GF-D8 (cell line): Measurements from ENCODE around the gene CLTCL1.
"Not testable (repeated sequence)": the region's sequence is repeated elsewhere in the genome, so short reads cannot be mapped to it uniquely, and the experiment has no call there.

Experiments used
- DNase-seq: peaks from one replicate; lab custom pipeline; 2025; lab: John Stamatoyannopoulos, UW

The CLTCL1 gene

DNA sequence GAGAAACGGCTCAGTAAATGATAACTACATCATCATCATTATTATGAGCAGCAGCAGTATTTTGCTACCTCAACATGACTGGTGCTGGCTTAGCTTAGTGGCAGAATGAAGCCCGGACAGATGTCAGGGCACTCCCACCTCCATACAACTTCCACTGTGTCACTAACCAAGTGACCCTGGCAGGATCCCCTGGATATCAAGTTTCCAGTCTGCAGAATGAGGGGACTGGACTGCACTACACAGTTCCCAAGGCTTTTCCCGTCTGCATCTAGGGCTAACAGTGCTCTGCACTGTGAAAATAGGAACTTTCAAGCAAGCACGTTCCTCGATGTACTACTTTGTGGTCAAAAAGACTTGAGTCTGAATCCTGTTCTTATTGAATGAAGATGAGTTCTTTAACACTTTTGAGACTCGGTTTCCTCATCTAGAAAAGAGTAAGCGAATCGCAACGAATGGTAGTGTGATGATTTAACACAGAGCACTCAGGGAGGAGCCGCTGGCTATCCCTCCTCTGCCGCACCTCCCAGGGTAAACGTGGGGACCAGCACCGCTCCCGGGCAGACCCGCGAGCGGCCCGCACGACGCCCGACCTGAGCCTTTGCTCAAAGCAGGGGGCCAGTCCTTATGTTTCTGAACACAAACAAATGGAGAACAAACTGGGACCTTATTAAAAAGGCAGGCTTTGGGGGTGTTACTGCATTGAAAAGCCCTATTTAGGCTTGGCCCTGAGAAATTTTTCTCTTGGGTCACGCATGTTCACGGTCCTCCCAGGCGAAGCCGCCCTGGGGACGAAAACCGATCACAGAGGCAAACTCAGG, 910 bp downstream of the CLTCL1 start:
- DNase-seq, result no peak

DNA sequence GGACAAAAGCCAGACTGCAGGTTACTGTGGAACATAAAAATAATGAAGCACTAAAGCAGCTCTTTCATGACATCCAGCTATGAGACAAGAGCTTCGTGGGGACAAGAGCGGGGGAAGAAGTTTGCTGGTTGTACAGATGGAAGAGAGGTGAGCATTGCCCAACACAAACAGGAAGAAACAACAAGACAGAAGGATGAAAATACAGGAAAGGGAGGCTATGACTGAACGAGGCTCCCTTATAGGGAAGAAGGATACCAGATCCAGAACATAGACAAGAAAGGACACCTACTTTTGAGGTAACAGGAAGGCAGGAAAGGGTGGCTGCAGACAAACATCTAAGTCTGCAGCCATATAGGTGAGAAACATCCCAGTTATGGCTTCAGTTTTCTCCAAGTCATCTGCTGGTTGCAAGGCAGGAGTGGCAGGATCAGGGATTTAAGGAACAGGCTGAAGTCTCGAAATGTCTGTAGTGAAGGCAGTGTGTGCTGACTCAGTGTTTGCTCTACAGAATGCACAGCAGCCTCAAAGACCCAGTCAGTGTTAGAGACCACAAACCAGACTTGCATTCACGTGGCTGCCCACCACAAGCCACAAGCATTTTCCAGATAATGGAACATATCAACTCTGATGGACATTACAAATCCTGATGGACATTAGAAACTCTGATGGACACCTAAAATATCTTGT, 1.9 kb downstream of the CLTCL1 start:
- no peak for DNase-seq

DNA sequence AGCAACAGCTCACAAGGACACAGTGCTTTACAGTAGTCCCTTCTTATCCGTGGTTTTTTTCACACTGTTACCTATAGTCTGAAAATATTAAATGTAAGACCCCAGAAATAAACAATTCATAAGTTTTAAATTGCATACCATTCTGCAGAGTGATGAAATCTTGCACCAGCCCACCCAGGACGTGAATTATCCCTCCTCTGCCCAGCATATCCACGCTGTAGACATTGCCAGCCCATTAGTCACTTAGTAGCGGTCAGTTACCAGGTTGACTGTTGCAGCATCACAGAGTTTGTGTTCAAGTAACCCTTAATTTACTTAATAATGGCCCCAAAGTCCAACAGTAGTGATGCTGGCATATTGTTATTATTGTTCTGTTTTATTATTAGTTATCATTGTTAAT, 3.6 kb downstream of the CLTCL1 start:
- DNase-seq, result no peak

DNA sequence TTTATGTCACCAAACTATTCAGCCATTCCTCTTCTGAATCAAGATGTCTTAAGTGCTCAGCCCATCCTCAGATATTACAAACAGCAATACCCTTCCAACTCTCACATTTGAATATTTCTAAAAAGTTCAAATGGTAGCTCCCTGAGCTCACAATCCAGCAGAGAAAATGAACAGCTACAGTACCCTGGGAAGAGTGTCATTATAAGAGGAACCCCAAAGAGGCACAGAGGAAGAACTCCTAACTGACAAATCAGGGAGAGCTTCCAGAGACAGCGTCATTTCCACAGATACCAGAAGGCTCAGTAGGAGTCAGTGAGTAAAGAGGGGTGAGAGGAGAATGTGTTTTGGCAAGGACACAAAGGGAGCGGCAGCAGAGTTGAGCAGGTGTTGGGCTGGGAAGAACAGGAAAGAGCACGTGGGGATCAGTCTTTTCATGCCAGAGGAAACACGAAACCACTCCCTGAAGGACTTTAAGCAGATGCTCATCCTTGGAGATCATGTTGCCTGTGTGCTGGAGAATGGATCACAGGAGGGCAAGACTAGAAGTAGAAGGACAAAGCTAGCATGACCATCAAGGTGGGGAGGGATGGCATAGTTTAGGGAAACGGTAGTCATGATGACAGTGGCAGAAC, 4.3 kb downstream of the CLTCL1 start:
- DNase-seq, result no peak

DNA sequence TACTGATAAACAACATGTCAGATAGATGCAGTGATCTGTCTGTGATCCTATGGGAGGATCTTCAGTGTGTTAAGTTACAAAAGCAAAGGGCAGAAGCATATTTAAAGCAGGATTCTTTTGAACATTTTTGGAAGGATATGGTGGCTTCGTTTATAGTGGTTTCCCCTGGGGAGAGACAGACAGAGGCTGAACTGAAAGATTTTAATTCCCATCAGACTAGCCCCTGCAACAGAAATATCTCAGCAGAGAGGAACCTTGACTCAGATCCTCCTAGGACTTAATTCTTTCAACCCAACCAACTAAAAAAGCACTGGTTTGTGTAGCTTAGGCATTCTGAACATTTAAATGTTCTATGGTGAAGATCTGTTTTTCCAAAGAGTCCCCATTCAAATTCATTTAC, 5.7 kb downstream of the CLTCL1 start:
- DNase-seq, result no peak

DNA sequence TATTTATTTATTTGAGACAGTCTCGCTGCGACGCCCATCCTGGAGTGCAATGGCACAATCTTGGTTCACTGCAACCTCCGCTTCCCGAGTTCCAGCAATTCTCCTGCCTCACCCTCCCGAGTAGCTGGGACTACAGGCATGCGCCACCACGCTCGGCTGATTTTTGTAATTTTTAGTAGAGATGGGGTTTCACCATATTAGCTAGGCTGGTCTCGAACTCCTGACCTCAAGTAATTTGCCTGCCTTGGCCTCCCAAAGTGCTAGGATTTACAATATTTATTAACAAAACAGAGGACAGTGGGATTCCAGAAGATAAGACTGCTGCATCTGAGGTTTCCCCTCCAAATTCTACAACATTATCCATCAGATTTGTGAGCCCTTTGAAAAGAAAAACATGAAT, 12.4 kb downstream of the CLTCL1 start:
- not testable (repeated sequence) for DNase-seq

DNA sequence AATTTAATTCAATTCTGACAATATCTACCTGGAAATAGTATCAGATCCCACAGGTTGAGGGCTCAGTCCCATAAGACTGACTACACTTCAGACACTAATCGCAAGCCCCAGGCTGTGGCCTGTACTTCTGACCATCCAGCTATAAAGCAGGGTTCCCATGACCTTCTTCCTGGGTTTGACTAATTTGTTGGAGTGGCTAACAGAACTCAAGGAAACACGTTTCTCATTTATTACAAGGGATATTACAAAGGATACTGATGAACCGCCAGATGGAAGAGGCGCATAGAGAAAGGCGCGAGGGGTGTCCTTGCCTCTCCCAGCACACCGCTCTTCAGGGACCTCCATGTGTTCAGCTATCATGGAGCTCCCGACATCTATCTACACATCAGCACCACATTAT, 13.7 kb downstream of the CLTCL1 start:
- no peak for DNase-seq

DNA sequence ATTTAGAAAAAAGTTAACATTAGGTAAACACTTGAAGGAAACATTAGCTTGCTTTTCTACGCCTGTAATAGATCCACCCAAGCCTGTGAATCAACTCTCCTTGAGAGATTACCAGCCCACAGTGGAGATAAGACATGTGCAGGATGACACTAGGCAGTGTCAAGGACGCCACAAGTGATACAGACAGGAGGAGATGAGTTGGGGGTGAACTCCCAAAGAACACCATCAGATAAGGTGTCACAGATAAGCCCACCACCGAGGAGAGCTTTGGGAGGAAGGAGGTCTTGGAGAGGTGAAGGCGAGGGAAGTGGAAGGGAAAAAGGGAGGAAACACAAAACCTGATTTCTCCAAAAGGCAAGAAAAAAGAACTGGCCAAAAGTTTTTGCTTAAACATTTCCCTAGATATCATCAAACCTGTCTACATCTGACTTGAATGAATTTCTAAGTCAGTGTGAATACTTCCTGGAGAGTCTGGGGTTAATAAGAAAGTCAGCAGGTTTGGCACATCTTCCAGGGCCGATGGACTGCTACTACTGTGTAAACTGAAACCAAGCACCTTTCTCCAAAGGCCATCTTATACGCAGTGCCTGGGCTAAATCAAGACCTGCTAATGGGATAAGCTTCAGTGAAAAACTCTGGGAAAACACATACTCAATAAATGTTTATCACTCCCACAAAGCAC, 15.5 kb downstream of the CLTCL1 start:
- no peak for DNase-seq

DNA sequence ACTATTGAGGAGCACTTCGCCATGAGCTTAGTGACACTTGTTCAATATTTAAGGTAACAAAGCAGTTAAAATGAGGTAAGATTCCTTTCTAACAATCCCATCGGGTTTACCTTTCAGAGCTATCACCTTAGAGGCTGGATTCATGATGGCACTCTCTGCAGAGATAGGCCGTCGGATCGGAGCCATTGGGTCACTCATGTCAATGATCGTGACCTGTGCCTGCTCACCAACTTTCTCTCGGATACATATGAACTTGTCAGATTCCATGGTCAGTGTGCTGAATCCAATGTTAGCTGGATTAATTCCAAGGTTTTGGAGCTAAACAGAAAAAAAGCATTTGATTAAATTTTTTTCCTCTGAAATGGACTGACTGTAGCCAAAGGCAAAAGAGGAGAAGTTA, 16.0 kb downstream of the CLTCL1 start:
- no peak for DNase-seq

DNA sequence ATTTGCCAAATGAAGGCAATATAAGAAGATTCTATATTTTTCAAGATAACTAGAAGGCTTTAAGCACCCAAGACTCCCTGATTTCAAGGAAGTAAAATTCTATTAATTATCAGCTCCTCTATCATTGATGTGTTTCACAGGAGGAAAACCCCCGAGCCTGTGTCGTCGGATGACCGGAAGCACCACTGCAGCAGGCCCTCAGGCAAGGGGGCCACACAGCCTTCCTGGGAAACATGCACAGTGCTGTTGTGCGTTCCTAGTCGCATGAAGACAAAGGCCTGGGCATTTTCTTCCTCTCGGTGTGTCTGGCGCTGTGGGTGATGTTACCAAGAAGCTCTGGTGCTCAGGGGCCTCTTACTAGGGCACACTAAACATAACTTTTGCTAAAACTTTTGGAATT, 16.4 kb downstream of the CLTCL1 start:
- DNase-seq, result no peak

DNA sequence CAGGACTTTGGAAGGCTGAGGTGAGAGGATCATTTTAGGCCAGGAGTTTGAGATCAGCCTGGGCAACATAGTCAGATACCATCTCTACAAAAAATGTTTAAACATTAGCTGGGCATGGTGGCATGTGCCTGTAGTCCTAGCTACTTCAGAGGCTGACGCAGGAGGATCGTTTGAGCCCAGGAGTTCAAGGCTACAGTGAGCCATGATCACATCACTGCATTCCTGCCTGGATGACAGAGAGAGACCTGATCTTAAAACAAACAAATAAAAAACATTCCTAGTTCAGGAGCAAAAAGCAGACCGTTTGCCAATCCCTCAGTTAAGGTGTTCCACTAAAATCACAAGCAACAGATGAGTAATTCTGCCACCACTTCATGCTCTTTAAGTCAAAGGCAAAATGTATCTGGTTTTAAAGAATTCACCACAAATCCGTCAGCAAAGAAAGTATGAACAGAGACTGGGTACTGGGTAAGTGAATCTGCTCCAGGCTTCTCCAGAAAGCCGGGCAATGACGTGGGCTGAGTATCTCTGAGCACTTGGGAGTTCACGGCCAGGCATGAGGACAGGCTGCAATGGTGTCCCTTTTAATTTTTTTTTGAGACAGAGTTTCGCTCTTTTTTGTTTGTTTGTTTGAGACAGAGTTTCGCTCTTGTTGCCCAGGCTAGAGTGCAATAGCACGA, 19.5 kb downstream of the CLTCL1 start:
- DNase-seq, result no peak

DNA sequence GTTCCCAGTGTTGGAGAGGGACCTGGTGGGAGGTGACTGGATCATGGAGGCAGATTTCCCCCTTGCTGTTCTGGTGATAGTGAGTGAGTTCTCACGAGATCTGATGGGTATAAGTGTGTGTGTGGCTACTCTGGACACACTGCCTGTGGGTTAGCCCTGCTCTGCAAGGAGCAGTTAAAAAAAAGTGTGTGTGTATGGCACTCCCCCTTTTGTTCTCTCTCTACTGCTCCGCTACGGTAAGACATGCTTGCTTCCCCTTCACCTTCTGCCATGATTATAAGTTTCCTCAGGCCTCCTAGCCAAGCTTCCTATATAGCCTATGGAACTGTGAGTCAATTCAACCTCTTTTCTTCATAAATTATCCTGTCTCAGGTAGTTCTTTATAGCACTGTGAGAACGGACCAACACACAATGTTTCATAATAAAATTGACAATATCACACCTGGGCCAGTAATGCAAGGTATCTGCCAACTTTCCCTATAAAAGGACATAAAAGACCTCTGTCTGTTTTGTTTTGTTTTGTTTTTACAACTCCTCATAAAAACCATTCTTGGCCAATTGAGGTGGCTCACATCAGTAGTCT, 20.2 kb downstream of the CLTCL1 start:
- no peak for DNase-seq

DNA sequence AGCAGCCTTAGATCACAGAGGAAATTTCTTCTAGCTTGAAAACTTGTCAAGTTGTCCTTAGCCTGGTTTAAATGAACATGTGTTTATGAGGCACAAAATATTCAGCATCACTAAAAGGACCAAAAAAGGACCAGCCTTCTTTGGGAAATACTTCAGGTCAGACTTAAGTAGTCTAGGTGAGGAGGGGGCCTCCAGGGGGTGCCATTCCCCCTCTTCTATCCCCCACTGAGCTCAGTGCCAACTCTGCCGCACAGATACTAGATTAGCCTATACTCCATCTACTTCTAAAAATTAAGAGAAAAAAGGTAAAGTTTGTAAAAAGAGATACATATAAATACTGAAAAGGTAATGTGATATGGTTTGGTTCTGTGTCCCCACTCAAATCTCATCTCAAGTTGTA, 20.6 kb downstream of the CLTCL1 start:
- DNase-seq, result no peak

DNA sequence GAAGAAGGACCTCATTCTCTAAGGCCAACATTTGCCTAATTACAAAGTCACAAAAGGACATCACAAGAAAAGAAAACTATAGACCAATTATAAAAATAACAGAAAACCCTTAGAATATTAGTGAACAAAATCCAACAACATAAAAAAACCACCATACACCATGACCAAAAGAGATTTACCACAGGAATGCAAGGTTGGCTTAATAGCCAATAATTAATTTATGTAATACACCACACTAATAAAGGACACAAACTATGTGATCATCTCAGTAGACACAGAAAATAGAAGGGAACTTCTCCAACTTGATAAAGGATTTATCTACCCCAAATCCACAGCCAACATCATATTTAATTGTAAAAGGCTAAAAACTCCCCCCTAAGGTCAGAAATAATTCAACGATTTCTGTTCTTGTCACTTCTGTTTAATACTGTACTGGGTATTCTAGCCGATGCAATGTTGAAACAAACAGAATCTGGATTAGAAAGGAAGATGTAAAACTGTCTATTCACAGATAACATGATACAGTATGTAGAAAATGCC, 24.9 kb downstream of the CLTCL1 start:
- DNase-seq, result no peak

DNA sequence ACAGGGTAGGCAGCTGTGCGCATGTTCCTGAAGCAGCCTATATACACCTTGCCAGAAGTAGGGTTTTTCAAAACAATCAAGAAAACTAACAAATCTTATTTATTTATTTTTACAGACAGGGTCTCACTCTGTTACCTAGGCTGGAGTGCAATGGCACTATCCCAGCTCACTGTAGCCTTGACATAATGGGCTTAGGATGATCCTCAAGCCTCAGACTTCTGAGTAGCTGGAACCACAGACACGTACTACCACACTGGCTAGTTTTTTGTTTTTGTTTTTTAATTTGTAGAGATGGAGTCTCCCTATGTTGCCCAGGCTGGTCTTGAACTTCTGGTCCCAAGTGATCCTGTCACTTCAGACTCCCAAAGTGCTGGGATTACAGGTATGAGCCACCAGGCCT, 25.7 kb downstream of the CLTCL1 start:
- DNase-seq, result no peak

DNA sequence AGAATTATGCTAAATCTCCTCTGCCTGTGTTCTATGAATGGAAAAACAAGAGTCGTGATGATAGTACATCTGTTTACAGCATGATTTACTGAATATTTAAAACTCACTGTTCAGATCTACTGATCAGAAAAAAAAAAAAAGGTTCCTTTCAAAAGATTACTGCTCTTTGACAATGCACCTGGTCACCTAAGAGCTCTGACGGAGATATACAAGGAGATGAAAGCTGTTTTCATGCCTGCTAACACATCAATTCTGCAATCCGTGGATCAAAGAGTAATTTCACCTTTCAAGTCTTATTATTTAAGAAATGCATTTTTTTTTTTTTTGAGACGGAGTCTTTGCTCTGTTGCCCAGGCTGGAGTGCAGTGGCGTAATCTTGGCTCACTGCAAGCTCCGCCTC, 30.7 kb downstream of the CLTCL1 start:
- DNase-seq, result no peak

DNA sequence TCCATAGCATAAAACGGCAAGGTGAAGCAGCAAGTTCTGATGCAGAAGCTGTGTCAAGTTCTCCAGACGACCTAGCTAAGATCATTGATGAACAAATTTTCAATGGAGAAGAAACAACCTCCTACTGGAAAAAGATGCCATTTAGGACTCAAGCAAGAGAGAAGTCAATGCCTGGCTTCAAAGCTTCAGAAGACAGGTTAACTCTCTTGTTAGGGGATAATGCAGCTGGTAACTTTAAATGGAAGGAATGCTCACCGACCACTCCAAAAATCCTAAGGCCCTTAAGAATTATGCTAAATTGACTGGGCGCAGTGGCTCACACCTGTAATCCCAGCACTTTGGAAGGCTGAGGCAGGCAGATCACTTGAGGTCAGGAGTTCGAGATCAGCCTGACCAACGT, 31.3 kb downstream of the CLTCL1 start:
- DNase-seq, result no peak

DNA sequence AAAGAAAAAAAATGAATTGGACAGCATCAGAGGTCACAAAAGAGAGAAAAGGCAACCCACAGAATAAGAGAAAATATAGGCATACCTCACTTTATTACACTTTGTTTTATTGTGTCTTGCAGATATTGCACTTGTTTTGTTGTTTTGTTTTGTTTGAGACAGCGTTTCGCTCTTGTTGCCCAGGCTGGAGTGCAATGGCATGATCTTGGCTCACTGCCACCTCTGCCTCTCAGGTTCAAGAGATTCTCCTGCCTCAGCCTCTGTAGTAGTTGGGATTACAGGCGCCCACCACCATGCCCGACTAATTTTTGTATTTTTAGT, 32.6 kb downstream of the CLTCL1 start:
- DNase-seq, result not testable (repeated sequence)

DNA sequence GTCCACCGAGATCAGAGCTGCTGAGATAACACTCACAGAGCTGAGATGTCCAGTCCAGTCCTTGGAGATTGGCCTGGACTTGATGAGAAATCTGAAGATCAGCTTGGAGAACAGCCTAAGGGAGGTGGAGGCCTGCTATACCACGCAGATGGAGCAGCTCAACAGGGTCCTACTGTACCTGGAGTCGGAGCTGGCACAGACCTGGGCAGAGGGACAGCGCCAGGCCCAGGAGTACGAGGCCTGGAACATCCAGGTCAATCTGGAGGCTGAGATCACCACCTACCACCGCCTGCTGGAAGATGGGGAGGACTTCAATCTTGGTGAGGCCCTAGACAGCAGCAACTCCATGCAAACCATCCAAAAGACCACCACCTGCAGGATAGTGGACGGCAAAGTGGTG, 33.1 kb downstream of the CLTCL1 start:
- DNase-seq, result no peak

DNA sequence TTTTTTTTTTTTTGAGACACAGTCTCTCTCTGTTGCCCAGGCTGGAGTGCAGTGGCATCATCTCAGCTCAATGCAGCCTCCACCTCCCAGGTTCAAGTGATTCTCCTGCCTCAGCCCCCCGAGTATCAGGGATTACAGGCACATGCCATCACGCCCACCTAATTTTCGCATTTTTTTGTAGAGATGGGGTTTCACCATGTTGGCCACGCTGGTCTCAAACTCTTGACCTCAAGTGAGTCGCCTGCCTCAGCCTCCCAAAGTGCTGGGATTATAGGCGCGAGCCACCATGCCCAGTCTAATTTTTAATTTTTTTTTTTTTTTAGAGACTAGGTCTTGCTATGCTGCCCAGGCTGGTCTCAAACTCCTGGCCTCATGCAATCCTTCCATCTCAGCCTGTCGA, 35.2 kb downstream of the CLTCL1 start:
- not testable (repeated sequence) for DNase-seq

DNA sequence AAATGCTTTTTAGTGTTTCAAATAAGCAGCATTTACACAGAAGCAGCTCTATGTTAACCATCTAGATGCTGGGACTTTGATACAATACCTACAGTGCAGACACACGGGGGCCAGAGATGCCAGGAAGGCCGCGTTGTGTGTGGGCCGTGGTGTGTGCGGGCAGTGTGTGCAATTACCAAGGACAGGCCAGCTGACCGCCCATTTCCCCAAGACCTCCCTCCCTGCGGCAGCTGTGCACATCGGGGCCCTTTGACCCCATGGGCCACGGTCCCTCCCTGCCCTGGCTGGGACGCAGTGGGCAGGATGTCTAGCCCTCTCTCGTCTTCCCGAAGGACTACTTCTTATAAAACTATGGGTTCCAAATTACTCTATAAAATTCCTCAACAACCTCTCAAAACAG, 38.4 kb downstream of the CLTCL1 start:
- DNase-seq, result no peak
